ENCODE measurements around the gene ITSN2.

DNA sequence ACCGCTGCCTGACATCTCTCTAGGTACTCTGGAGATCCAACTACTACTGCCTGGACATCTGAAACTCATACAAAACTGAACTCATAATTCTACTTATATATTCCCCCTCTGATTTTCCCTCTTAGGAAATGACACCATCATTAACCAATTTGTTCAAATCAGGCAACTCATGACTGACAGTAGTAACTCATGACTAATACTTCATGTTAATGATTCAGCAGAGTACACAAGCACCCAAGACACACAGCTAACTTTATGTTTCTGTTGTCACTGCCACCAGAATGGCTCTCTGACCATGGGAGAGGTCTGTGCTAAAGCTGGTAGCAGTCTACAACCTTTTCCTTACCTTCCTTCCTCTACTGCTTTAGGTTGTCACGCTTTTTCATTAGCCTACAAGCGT is 91.1 kb downstream of the ITSN2 start:
- TF ChIP-seq, protein P1, sequence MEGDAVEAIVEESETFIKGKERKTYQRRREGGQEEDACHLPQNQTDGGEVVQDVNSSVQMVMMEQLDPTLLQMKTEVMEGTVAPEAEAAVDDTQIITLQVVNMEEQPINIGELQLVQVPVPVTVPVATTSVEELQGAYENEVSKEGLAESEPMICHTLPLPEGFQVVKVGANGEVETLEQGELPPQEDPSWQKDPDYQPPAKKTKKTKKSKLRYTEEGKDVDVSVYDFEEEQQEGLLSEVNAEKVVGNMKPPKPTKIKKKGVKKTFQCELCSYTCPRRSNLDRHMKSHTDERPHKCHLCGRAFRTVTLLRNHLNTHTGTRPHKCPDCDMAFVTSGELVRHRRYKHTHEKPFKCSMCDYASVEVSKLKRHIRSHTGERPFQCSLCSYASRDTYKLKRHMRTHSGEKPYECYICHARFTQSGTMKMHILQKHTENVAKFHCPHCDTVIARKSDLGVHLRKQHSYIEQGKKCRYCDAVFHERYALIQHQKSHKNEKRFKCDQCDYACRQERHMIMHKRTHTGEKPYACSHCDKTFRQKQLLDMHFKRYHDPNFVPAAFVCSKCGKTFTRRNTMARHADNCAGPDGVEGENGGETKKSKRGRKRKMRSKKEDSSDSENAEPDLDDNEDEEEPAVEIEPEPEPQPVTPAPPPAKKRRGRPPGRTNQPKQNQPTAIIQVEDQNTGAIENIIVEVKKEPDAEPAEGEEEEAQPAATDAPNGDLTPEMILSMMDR (IDR thresholded peaks at IDR 0.05): no peak
- no peak for TF ChIP-seq POLR2A (IDR thresholded peaks at IDR 0.05)

Measured in lower leg skin (tissue), 3 donors.